Smooth muscle cell (in vitro differentiated cells): ENCODE measurements around the gene LDB2. TPM values are rescaled to one million over a fixed set of nuclear protein-coding genes. Genes with fewer than 3 reads are reported as not detected.
A peak's percentile ranks its signal among the peaks of the same experiment; 100 is the strongest.

Experiments used
- DNase-seq: peaks from one replicate; lab custom pipeline; 2025; ENCODE audit not compliant: unreplicated experiment; lab: John Stamatoyannopoulos, UW
- H2AFZ ChIP-seq: fragments of 200-600 bp; sonication (generic); 2 replicates; pipeline ENCODE4 v1.6.0; 2016; ENCODE audit warnings: antibody characterized with exemption, low read depth, mild to moderate bottlenecking
- H3F3A ChIP-seq: fragments of 200-600 bp; sonication (generic); 2 replicates; pipeline ENCODE4 v1.6.0; 2017; ENCODE audit warnings: antibody characterized with exemption, low read depth
- H3K27ac ChIP-seq: fragments of 200-600 bp; sonication (generic); 2 replicates; pipeline ENCODE4 v1.5.1; 2016; ENCODE audit warnings: low read depth, mild to moderate bottlenecking
- H3K27me3 ChIP-seq: fragments of 200-600 bp; sonication (generic); 2 replicates; pipeline ENCODE4 v1.6.1; 2016; ENCODE audit warnings: low read depth, mild to moderate bottlenecking
- H3K36me3 ChIP-seq: fragments of 200-600 bp; sonication (generic); 2 replicates; pipeline ENCODE4 v1.5.1; 2016; ENCODE audit warnings: low read depth
- H3K4me1 ChIP-seq: fragments of 200-600 bp; sonication (generic); 2 replicates; pipeline ENCODE4 v1.5.1; 2016; ENCODE audit warnings: low read depth
- H3K4me2 ChIP-seq: fragments of 200-600 bp; sonication (generic); 2 replicates; pipeline ENCODE4 v1.6.0; 2016; ENCODE audit warnings: mild to moderate bottlenecking
- H3K4me3 ChIP-seq: fragments of 200-600 bp; sonication (generic); 2 replicates; pipeline ENCODE4 v1.5.1; 2016; ENCODE audit warnings: mild to moderate bottlenecking
- H3K79me2 ChIP-seq: fragments of 200-600 bp; sonication (generic); 2 replicates; pipeline ENCODE4 v1.6.0; 2016; ENCODE audit warnings: low read depth, mild to moderate bottlenecking
- H3K9ac ChIP-seq: fragments of 200-600 bp; sonication (generic); 2 replicates; pipeline ENCODE4 v1.6.0; 2016; ENCODE audit warnings: low read depth
- H3K9me3 ChIP-seq: fragments of 200-600 bp; sonication (generic); replicated peaks from 2 replicates; pipeline ENCODE4 v1.5.1; 2016; ENCODE audit warnings: low read depth
- H4K20me1 ChIP-seq: fragments of 200-600 bp; sonication (generic); 2 replicates; pipeline ENCODE4 v1.6.0; 2016; ENCODE audit warnings: low read depth
- WGBS: methylation state at CpG from one replicate; pipeline ENCODE4 v1.1.7; 2016; ENCODE audit warnings: low lambda C conversion rate; 5-methylcytosine and 5-hydroxymethylcytosine counted together
- polyA plus RNA-seq: library from polyadenylated mRNA; unstranded; fragments of >200 nt; fragmentation: Nextera tagmentation; extraction: Ambion mirVana; gene quantifications from 2 replicates; pipeline ENCODE4 v1.2.1, GENCODE V29; 2016
- total RNA-seq: library from RNA; depleted of rRNA; stranded (reverse); fragments of >200 nt; gene quantifications from 2 replicates; pipeline ENCODE4 v1.2.3, GENCODE V29; 2014
- TF ChIP-seq, protein P1 (sequence below): fragments of 200-600 bp; sonication (generic); IDR thresholded peaks from 2 replicates; pipeline ENCODE4 v1.5.1; 2017; ENCODE audit warnings: borderline replicate concordance, mild to moderate bottlenecking, antibody characterized with exemption; ENCODE audit not compliant: insufficient read depth, poor library complexity, severe bottlenecking

Gene LDB2
- total and polyA plus RNA-seq, 2 experiments from 2014 or later: 30.6 to 61.5 TPM

GRCh38 chr4:16505267-16505666 lies 393.2 kb downstream of the LDB2 start:
- DNase-seq: no peak
- H3K27me3 ChIP-seq: no peaks in the 10 kb centered on the region
- H3K79me2 ChIP-seq: no peaks in the 10 kb centered on the region
- no peak overlapping the region for H3K9ac ChIP-seq
- H3K4me2 ChIP-seq: no peak overlapping the region
- 100% methylated on average over 2 of the region's 2 CpGs for WGBS
- no peak overlapping the region for H3K4me3 ChIP-seq
- no peaks in the 10 kb centered on the region for H3K4me1 ChIP-seq
- H3K9me3 ChIP-seq: peaks cover 6% of the 10 kb centered on the region
- no peaks in the 10 kb centered on the region for H4K20me1 ChIP-seq
- no peak overlapping the region for H3K27ac ChIP-seq
- H3F3A ChIP-seq: no peaks in the 10 kb centered on the region
- H2AFZ ChIP-seq: no peak overlapping the region
- H3K36me3 ChIP-seq: peaks cover 6% of the 10 kb centered on the region
- TF ChIP-seq, protein P1, sequence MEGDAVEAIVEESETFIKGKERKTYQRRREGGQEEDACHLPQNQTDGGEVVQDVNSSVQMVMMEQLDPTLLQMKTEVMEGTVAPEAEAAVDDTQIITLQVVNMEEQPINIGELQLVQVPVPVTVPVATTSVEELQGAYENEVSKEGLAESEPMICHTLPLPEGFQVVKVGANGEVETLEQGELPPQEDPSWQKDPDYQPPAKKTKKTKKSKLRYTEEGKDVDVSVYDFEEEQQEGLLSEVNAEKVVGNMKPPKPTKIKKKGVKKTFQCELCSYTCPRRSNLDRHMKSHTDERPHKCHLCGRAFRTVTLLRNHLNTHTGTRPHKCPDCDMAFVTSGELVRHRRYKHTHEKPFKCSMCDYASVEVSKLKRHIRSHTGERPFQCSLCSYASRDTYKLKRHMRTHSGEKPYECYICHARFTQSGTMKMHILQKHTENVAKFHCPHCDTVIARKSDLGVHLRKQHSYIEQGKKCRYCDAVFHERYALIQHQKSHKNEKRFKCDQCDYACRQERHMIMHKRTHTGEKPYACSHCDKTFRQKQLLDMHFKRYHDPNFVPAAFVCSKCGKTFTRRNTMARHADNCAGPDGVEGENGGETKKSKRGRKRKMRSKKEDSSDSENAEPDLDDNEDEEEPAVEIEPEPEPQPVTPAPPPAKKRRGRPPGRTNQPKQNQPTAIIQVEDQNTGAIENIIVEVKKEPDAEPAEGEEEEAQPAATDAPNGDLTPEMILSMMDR: no peak

GRCh38 chr4:16503421-16504100 lies 394.9 kb downstream of the LDB2 start:
- Histone ChIP-seq H3K4me3 (no peak overlapping the region), H3K79me2 (no peaks in the 10 kb centered on the region), H2AFZ (no peak overlapping the region), H3K4me1 (no peaks in the 10 kb centered on the region), H3K9ac (no peak overlapping the region), H3K27ac (no peak overlapping the region), H3K27me3 (no peaks in the 10 kb centered on the region), H3K9me3 (no peaks in the 10 kb centered on the region), H3K4me2 (no peak overlapping the region), H3F3A (no peaks in the 10 kb centered on the region), H4K20me1 (no peaks in the 10 kb centered on the region), H3K36me3 (no peaks in the 10 kb centered on the region)
- no peak for DNase-seq
- TF ChIP-seq, protein P1: no peak
- WGBS: 80% methylated on average over 4 of the region's 4 CpGs

GRCh38 chr4:16498978-16499377 lies 399.5 kb downstream of the LDB2 start:
- no peaks in the 10 kb centered on the region for H3F3A ChIP-seq
- H2AFZ ChIP-seq: no peak overlapping the region
- H3K36me3 ChIP-seq: no peaks in the 10 kb centered on the region
- H3K4me2 ChIP-seq: no peak overlapping the region
- H3K4me1 ChIP-seq: no peaks in the 10 kb centered on the region
- no peaks in the 10 kb centered on the region for H4K20me1 ChIP-seq
- TF ChIP-seq, protein P1: no peak
- H3K27me3 ChIP-seq: no peaks in the 10 kb centered on the region
- no peak overlapping the region for H3K4me3 ChIP-seq
- no peak for DNase-seq
- no peak overlapping the region for H3K9ac ChIP-seq
- H3K79me2 ChIP-seq: no peaks in the 10 kb centered on the region
- no peak overlapping the region for H3K27ac ChIP-seq
- H3K9me3 ChIP-seq: no peaks in the 10 kb centered on the region

DNA sequence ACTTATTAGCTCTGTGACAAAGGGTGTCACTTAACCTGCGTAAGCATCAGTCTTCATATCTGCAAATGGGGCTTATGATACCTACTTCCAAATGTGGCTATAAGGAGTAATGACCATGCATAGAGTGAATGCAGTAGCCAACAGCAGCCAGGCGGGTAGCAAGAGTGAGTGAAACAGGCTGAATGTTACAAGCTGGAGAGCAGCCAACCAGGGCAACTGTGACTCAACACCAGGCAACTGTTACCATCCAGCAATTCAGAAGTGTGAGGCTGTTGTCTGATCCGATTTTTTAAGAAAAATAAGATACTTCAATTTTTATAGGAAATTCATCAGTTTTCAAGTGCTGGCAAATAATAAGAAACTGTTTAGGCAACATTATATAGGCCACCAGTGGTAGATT lies 401.9 kb downstream of the LDB2 start:
- H3K4me1 ChIP-seq: no peaks in the 10 kb centered on the region
- no peak overlapping the region for H3K4me3 ChIP-seq
- no peaks in the 10 kb centered on the region for H4K20me1 ChIP-seq
- no peak overlapping the region for H3K27ac ChIP-seq
- no peaks in the 10 kb centered on the region for H3K36me3 ChIP-seq
- no peaks in the 10 kb centered on the region for H3K27me3 ChIP-seq
- no peak overlapping the region for H3K9ac ChIP-seq
- no peak overlapping the region for H3K4me2 ChIP-seq
- H2AFZ ChIP-seq: no peak overlapping the region
- DNase-seq: peak; percentile 1
- TF ChIP-seq, protein P1: no peak
- no peaks in the 10 kb centered on the region for H3K9me3 ChIP-seq
- WGBS: 72% methylated on average over 3 of the region's 3 CpGs
- no peaks in the 10 kb centered on the region for H3F3A ChIP-seq
- no peaks in the 10 kb centered on the region for H3K79me2 ChIP-seq
